HCT116 (cell line): Measurements from ENCODE around the gene GNA12. TPM values are rescaled to one million over a fixed set of nuclear protein-coding genes. Genes with fewer than 3 reads are reported as not detected.

Source experiments
- ATAC-seq: fragments of 200-7000 bp; cut with Tn5 transposase; 2 replicates; pipeline ENCODE4 v1.9.1; 2020; ENCODE audit warnings: mild to moderate bottlenecking, moderate library complexity
- BruUV-seq: library from RNA; stranded (reverse); fragments of 400-500 nt; replicated peaks from 2 replicates; lab custom pipeline; 2021; lab: Mats Ljungman, UMichigan
- CTCF ChIA-PET: fragments of 300-600 bp; sonication (Branson Sonifier 250); formaldehyde crosslinking; loops from one replicate; lab custom pipeline; 2021; ENCODE audit warnings: antibody characterized with exemption; lab: Charles Lee
- POLR2A ChIA-PET: fragments of 300-600, 350-600 bp; sonication (Branson Sonifier 250); formaldehyde crosslinking; loops from one replicate; lab custom pipeline; 2021; ENCODE audit warnings: antibody characterized with exemption; lab: Charles Lee
- RAD21 ChIA-PET, 2 experiments: fragments of 300-600 bp; sonication (Branson Sonifier 250); formaldehyde crosslinking; loops; one replicate each; lab custom pipeline; 2023; ENCODE audit warnings: low total read pairs in 2 of 2; ENCODE audit not compliant: uncharacterized antibody in 2 of 2, unreplicated experiment in 2 of 2, low non-redundant PET in 1 of 2; lab: Charles Lee
- DNase-seq: peaks from one replicate; pipeline ENCODE4 v3.0.0-alpha.2; 2010; ENCODE audit warnings: low read depth, low spot score
- H2AFZ ChIP-seq: fragments of 200-600 bp; shearing (Covaris generic), sonication (generic); 2 replicates; pipeline ENCODE4 v1.6.1; 2017; ENCODE audit warnings: low read depth, mixed run types, mixed read lengths, antibody characterized with exemption, low read length; ENCODE audit not compliant: poor library complexity, severe bottlenecking
- H3K27ac ChIP-seq: 2 replicates; pipeline ENCODE4 v1.5.1; 2012; ENCODE audit warnings: low read depth, low read length
- H3K27me3 ChIP-seq: fragments of 200-600 bp; sonication (generic); 2 replicates; pipeline ENCODE4 v1.6.1; 2016; ENCODE audit warnings: mixed run types, low read length, mixed read lengths; ENCODE audit not compliant: insufficient read depth
- H3K36me3 ChIP-seq, 2 experiments: fragments of 200-500 bp in 1 of 2; fragments of 200-600 bp in 1 of 2; sonication (Bioruptor generic) in 1 of 2; sonication (generic) in 1 of 2; 2 replicates each; pipeline versions ENCODE4 v1.5.1 to v1.6.1; 2014 to 2016; ENCODE audit warnings: low read length in 2 of 2, inconsistent platforms in 1 of 2, mixed read lengths in 1 of 2, mixed run types in 1 of 2; ENCODE audit not compliant: insufficient read depth in 2 of 2, control insufficient read depth in 1 of 2
- H3K4me1 ChIP-seq, 2 experiments: fragments of 200-600 bp in 1 of 2; sonication (generic) in 1 of 2; 2 replicates each; pipeline versions ENCODE4 v1.5.1 to v1.6.1; 2012 to 2017; ENCODE audit warnings: low read length in 2 of 2, inconsistent platforms in 1 of 2, mild to moderate bottlenecking in 1 of 2, mixed read lengths in 1 of 2, mixed run types in 1 of 2, moderate library complexity in 1 of 2; ENCODE audit not compliant: insufficient read depth in 2 of 2, control insufficient read depth in 1 of 2
- H3K4me2 ChIP-seq: fragments of 200-600 bp; sonication (generic); 2 replicates; pipeline ENCODE4 v1.6.1; 2017; ENCODE audit warnings: mixed run types, low read length, mixed read lengths
- H3K4me3 ChIP-seq, 2 experiments: fragments of 200-600 bp in 1 of 2; sonication (generic) in 1 of 2; replicated peaks in 1 of 2; 2 replicates each; pipeline ENCODE4 v1.5.1; 2011 to 2016; ENCODE audit warnings: low read length in 2 of 2, control low read depth in 1 of 2, low read depth in 1 of 2, mild to moderate bottlenecking in 1 of 2, mixed read lengths in 1 of 2, mixed run types in 1 of 2
- H3K79me2 ChIP-seq: fragments of 200-600 bp; sonication (generic); 2 replicates; pipeline ENCODE4 v1.6.1; 2017; ENCODE audit warnings: mild to moderate bottlenecking, mixed run types, low read length, moderate library complexity, mixed read lengths; ENCODE audit not compliant: insufficient read depth
- H3K9ac ChIP-seq: fragments of 200-600 bp; sonication (generic); 2 replicates; pipeline ENCODE4 v1.6.1; 2016; ENCODE audit warnings: low read length, mixed read lengths
- H3K9me2 ChIP-seq: fragments of 200-600 bp; sonication (generic), shearing (Covaris generic); 2 replicates; pipeline ENCODE4 v1.6.1; 2017; ENCODE audit warnings: mixed run types, mild to moderate bottlenecking, moderate library complexity; ENCODE audit not compliant: insufficient read depth
- H3K9me3 ChIP-seq, 2 experiments: fragments of 200-500 bp in 1 of 2; fragments of 200-600 bp in 1 of 2; sonication (Bioruptor generic) in 1 of 2; sonication (generic) in 1 of 2; 2 replicates each; pipeline ENCODE4 v1.6.1; 2014 to 2017; ENCODE audit warnings: low read length in 2 of 2, mixed read lengths in 2 of 2, inconsistent platforms in 1 of 2, low read depth in 1 of 2, mild to moderate bottlenecking in 1 of 2, mixed run types in 1 of 2, moderate library complexity in 1 of 2; ENCODE audit not compliant: control insufficient read depth in 1 of 2, insufficient read depth in 1 of 2
- H4K20me1 ChIP-seq: fragments of 200-600 bp; sonication (generic), shearing (Covaris generic); 2 replicates; pipeline ENCODE4 v1.6.1; 2017; ENCODE audit warnings: mixed run types, mild to moderate bottlenecking, moderate library complexity; ENCODE audit not compliant: insufficient read depth
- ATF3 ChIP-seq: IDR thresholded peaks from 2 replicates; pipeline ENCODE4 v1.6.1; 2012
- CBX3 ChIP-seq: IDR thresholded peaks from 2 replicates; pipeline ENCODE4 v1.6.1; 2012; ENCODE audit warnings: low read depth
- CEBPB ChIP-seq: IDR thresholded peaks from 2 replicates; pipeline ENCODE4 v1.6.1; 2012; ENCODE audit warnings: low read depth
- EGR1 ChIP-seq: IDR thresholded peaks from 2 replicates; pipeline ENCODE4 v1.6.1; 2012; ENCODE audit warnings: low read depth
- ELF1 ChIP-seq: IDR thresholded peaks from 2 replicates; pipeline ENCODE4 v1.6.1; 2012; ENCODE audit warnings: low read depth, borderline replicate concordance
- EZH2 ChIP-seq: fragments of 200-600 bp; sonication (generic); IDR thresholded peaks from 2 replicates; pipeline ENCODE4 v1.6.1; 2017; ENCODE audit warnings: antibody characterized with exemption, mixed run types
- EZH2phosphoT487 ChIP-seq: fragments of 200-600 bp; IDR thresholded peaks from 2 replicates; pipeline ENCODE4 v1.6.1; 2018; ENCODE audit warnings: antibody characterized with exemption, borderline replicate concordance
- FOSL1 ChIP-seq: IDR thresholded peaks from 2 replicates; pipeline ENCODE4 v1.6.1; 2012; ENCODE audit warnings: low read depth
- POLR2A ChIP-seq: IDR thresholded peaks from 2 replicates; pipeline ENCODE4 v1.7.0; 2011; ENCODE audit warnings: borderline replicate concordance; ENCODE audit not compliant: insufficient read depth, insufficient read length; ENCODE audit errors: extremely low read depth
- POLR2AphosphoS5 ChIP-seq: IDR thresholded peaks from 2 replicates; pipeline ENCODE4 v1.6.1; 2011; ENCODE audit warnings: mild to moderate bottlenecking, low read depth, low read length, moderate library complexity
- RAD21 ChIP-seq: IDR thresholded peaks from 2 replicates; pipeline ENCODE4 v1.6.1; 2012; ENCODE audit warnings: low read depth, mild to moderate bottlenecking
- REST ChIP-seq: IDR thresholded peaks from 2 replicates; pipeline ENCODE4 v1.6.1; 2012; ENCODE audit warnings: low read depth
- SIN3A ChIP-seq: IDR thresholded peaks from 2 replicates; pipeline ENCODE4 v1.6.1; 2012; ENCODE audit warnings: low read depth
- SP1 ChIP-seq: IDR thresholded peaks from 2 replicates; pipeline ENCODE4 v1.6.1; 2012; ENCODE audit warnings: low read depth
- SRF ChIP-seq: IDR thresholded peaks from 2 replicates; pipeline ENCODE4 v1.6.1; 2012; ENCODE audit warnings: low read depth
- TCF7L2 ChIP-seq: IDR thresholded peaks from 2 replicates; pipeline ENCODE4 v1.7.0; 2011; ENCODE audit warnings: borderline replicate concordance, inconsistent platforms; ENCODE audit not compliant: insufficient read depth, insufficient read length; ENCODE audit errors: extremely low read depth
- YY1 ChIP-seq: IDR thresholded peaks from 2 replicates; pipeline ENCODE4 v1.6.1; 2011; ENCODE audit warnings: low read length, low read depth, moderate library complexity, mild to moderate bottlenecking; ENCODE audit not compliant: insufficient replicate concordance; ENCODE audit errors: extremely low read depth
- intact Hi-C: fragments of 100-400 bp; cut with micrococcal nuclease; formaldehyde crosslinking; loops from 2 replicates; pipeline ENCODE4 v1.10.0; 2022
- total RNA-seq: library from RNA; stranded (reverse); gene quantifications from one replicate; pipeline ENCODE4 v1.2.1, GENCODE V29; 2021; ENCODE audit not compliant: unreplicated experiment
- TF ChIP-seq, protein P1 (sequence below), 3 experiments: fragments of 200-600 bp in 1 of 3; sonication (generic) in 1 of 3; IDR thresholded peaks in 2 of 3; conservative IDR thresholded peaks in 1 of 3; 2 replicates each; pipeline ENCODE4 v1.5.1; 2012 to 2017; ENCODE audit warnings: low read depth in 2 of 3, low read length in 2 of 3, antibody characterized with exemption in 1 of 3, borderline replicate concordance in 1 of 3, control low read depth in 1 of 3, mild to moderate bottlenecking in 1 of 3, mixed read lengths in 1 of 3, mixed run types in 1 of 3, moderate library complexity in 1 of 3; ENCODE audit not compliant: insufficient read depth in 1 of 3
- TF ChIP-seq, protein P2 (sequence below): IDR thresholded peaks from 2 replicates; pipeline ENCODE4 v1.6.1; 2011; ENCODE audit warnings: mild to moderate bottlenecking, low read length, moderate library complexity; ENCODE audit not compliant: insufficient replicate concordance; ENCODE audit errors: extremely low read depth
- TF ChIP-seq, protein P3 (sequence below): IDR thresholded peaks from 2 replicates; pipeline ENCODE4 v1.6.1; 2012

GNA12 gene
- total RNA-seq, 1 experiment from 2014 or later = 32.6 TPM

GRCh38 chr7:2774280-2774679 is 69.8 kb downstream of the GNA12 start:
- TF ChIP-seq EZH2phosphoT487 = no peak
- TF ChIP-seq POLR2AphosphoS5 = no peak
- no peak for TF ChIP-seq POLR2A
- no peak for TF ChIP-seq TCF7L2
- TF ChIP-seq, protein P1, sequence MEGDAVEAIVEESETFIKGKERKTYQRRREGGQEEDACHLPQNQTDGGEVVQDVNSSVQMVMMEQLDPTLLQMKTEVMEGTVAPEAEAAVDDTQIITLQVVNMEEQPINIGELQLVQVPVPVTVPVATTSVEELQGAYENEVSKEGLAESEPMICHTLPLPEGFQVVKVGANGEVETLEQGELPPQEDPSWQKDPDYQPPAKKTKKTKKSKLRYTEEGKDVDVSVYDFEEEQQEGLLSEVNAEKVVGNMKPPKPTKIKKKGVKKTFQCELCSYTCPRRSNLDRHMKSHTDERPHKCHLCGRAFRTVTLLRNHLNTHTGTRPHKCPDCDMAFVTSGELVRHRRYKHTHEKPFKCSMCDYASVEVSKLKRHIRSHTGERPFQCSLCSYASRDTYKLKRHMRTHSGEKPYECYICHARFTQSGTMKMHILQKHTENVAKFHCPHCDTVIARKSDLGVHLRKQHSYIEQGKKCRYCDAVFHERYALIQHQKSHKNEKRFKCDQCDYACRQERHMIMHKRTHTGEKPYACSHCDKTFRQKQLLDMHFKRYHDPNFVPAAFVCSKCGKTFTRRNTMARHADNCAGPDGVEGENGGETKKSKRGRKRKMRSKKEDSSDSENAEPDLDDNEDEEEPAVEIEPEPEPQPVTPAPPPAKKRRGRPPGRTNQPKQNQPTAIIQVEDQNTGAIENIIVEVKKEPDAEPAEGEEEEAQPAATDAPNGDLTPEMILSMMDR (IDR thresholded peaks at IDR 0.05 in 2 of 3, conservative IDR thresholded peaks at IDR 0.05 in 1 of 3; ENCODE audit: borderline replicate concordance in 1 of 3, insufficient read depth in 1 of 3, low read depth in 2 of 3, low read length in 2 of 3) = no peak
- TF ChIP-seq CBX3 = no peak
- TF ChIP-seq RAD21 = no peak
- TF ChIP-seq, protein P2, sequence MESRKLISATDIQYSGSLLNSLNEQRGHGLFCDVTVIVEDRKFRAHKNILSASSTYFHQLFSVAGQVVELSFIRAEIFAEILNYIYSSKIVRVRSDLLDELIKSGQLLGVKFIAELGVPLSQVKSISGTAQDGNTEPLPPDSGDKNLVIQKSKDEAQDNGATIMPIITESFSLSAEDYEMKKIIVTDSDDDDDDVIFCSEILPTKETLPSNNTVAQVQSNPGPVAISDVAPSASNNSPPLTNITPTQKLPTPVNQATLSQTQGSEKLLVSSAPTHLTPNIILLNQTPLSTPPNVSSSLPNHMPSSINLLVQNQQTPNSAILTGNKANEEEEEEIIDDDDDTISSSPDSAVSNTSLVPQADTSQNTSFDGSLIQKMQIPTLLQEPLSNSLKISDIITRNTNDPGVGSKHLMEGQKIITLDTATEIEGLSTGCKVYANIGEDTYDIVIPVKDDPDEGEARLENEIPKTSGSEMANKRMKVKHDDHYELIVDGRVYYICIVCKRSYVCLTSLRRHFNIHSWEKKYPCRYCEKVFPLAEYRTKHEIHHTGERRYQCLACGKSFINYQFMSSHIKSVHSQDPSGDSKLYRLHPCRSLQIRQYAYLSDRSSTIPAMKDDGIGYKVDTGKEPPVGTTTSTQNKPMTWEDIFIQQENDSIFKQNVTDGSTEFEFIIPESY = no peak
- TF ChIP-seq SRF = no peak
- no peak for TF ChIP-seq YY1
- TF ChIP-seq REST = no peak
- no peak for TF ChIP-seq ELF1
- no peak for TF ChIP-seq EGR1
- TF ChIP-seq CEBPB = no peak
- TF ChIP-seq SP1 = no peak
- TF ChIP-seq SIN3A = no peak
- TF ChIP-seq, protein P3, sequence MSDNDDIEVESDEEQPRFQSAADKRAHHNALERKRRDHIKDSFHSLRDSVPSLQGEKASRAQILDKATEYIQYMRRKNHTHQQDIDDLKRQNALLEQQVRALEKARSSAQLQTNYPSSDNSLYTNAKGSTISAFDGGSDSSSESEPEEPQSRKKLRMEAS = no peak
- TF ChIP-seq FOSL1 = no peak
- TF ChIP-seq ATF3 = no peak
- TF ChIP-seq EZH2 = no peak
- TF ChIP-seq, all 23 proteins: peak for 0
- Histone ChIP-seq H2AFZ (no peak overlapping the region), H3K9me3 (no peaks in the 10 kb centered on the region), H3K4me2 (no peak overlapping the region), H4K20me1 (0 out of 2 replicates have a peak, but pooled peaks cover 3% of the 10 kb centered on the region), H3K27ac (no peak overlapping the region), H3K27me3 (no peaks in the 10 kb centered on the region), H3K9me2 (no peaks in the 10 kb centered on the region), H3K36me3 (peaks cover 0 to 4% of the 10 kb centered on the region in 2 experiments; a peak in 1 of 4 replicates), H3K4me3 (no peak overlapping the region), H3K9ac (no peak overlapping the region), H3K4me1 (no peaks in the 10 kb centered on the region; a peak in 1 of 4 replicates), H3K79me2 (no peaks in the 10 kb centered on the region)
- RAD21 ChIA-PET = no interaction called here
- CTCF ChIA-PET = no interaction called here
- POLR2A ChIA-PET = no interaction called here
- DNase-seq = no peak
- no peak for ATAC-seq
- intact Hi-C loops = no loop called here
- BruUV-seq = no TSS peak
